Mesenchymal stem cell (in vitro differentiated cells and primary cell): ENCODE results near the gene EEF2K.

Experiments used
- DNase-seq: peaks from one replicate; pipeline ENCODE4 v3.0.0-alpha.2; 2013
- H2AFZ ChIP-seq: one replicate; pipeline ENCODE4 v1.6.1; 2013; ENCODE audit warnings: low read depth, mild to moderate bottlenecking, control low read depth, inconsistent platforms, low read length, moderate library complexity
- H2AK5ac ChIP-seq: 2 replicates; pipeline ENCODE4 v1.6.1; 2013; ENCODE audit warnings: low read length, moderate library complexity, mild to moderate bottlenecking, inconsistent platforms; ENCODE audit not compliant: severe bottlenecking
- H2BK120ac ChIP-seq: one replicate; pipeline ENCODE4 v1.6.1; 2013; ENCODE audit warnings: low read depth, mild to moderate bottlenecking, inconsistent platforms, low read length, moderate library complexity
- H2BK12ac ChIP-seq, 2 experiments: one replicate each; pipeline ENCODE4 v1.6.1; 2013; ENCODE audit warnings: inconsistent platforms in 2 of 2, low read length in 2 of 2, mild to moderate bottlenecking in 2 of 2, moderate library complexity in 2 of 2, control low read depth in 1 of 2
- H2BK15ac ChIP-seq: one replicate; pipeline ENCODE4 v1.6.1; 2013; ENCODE audit warnings: mild to moderate bottlenecking, low read depth, inconsistent platforms; ENCODE audit not compliant: poor library complexity, severe bottlenecking
- H2BK5ac ChIP-seq: 2 replicates; pipeline ENCODE4 v1.6.1; 2013; ENCODE audit warnings: low read depth, mild to moderate bottlenecking, low read length, control low read depth, inconsistent platforms; ENCODE audit not compliant: poor library complexity, severe bottlenecking
- H3K14ac ChIP-seq, 2 experiments: one replicate each; pipeline ENCODE4 v1.6.1; 2013; ENCODE audit warnings: inconsistent platforms in 2 of 2, low read length in 2 of 2, control low read depth in 1 of 2, mild to moderate bottlenecking in 1 of 2, moderate library complexity in 1 of 2
- H3K18ac ChIP-seq, 2 experiments: one replicate each; pipeline ENCODE4 v1.6.1; 2013; ENCODE audit warnings: inconsistent platforms in 2 of 2, low read length in 2 of 2, control low read depth in 1 of 2, low read depth in 1 of 2, mild to moderate bottlenecking in 1 of 2
- H3K23ac ChIP-seq, 2 experiments: one replicate each; pipeline ENCODE4 v1.6.1; 2013; ENCODE audit warnings: inconsistent platforms in 2 of 2, low read length in 2 of 2, mild to moderate bottlenecking in 2 of 2, moderate library complexity in 2 of 2, control low read depth in 1 of 2
- H3K27ac ChIP-seq: 2 replicates; pipeline ENCODE4 v1.5.1; 2013; ENCODE audit warnings: mild to moderate bottlenecking, moderate library complexity, low read length, control low read depth, inconsistent platforms; ENCODE audit not compliant: poor library complexity, severe bottlenecking
- H3K27me3 ChIP-seq, 2 experiments: 2 replicates each; pipeline versions ENCODE4 v1.6.1 to v1.7.0; 2013; ENCODE audit warnings: low read length in 2 of 2, mild to moderate bottlenecking in 2 of 2, moderate library complexity in 2 of 2, control low read depth in 1 of 2, inconsistent platforms in 1 of 2; ENCODE audit not compliant: control insufficient read depth in 1 of 2, insufficient read depth in 1 of 2
- H3K36me3 ChIP-seq, 2 experiments: 2 replicates each; pipeline versions ENCODE4 v1.6.1 to v1.7.0; 2013; ENCODE audit warnings: low read length in 2 of 2, control low read depth in 1 of 2, inconsistent platforms in 1 of 2, low read depth in 1 of 2, mild to moderate bottlenecking in 1 of 2; ENCODE audit not compliant: insufficient read depth in 2 of 2, control insufficient read depth in 1 of 2
- H3K4ac ChIP-seq, 2 experiments: one replicate each; pipeline ENCODE4 v1.6.1; 2013; ENCODE audit warnings: inconsistent platforms in 2 of 2, low read length in 2 of 2, mild to moderate bottlenecking in 2 of 2, moderate library complexity in 2 of 2, control low read depth in 1 of 2, low read depth in 1 of 2
- H3K4me1 ChIP-seq: 2 replicates; pipeline ENCODE4 v1.6.1; 2013; ENCODE audit warnings: low read depth, low read length, control low read depth; ENCODE audit not compliant: control insufficient read depth, insufficient read depth
- H3K4me2 ChIP-seq: 2 replicates; pipeline ENCODE4 v1.6.1; 2013; ENCODE audit warnings: low read length, mild to moderate bottlenecking, inconsistent platforms; ENCODE audit not compliant: poor library complexity, severe bottlenecking
- H3K4me3 ChIP-seq, 2 experiments: 2 replicates each; pipeline versions ENCODE4 v1.5.1 to v1.7.0; 2013; ENCODE audit warnings: low read length in 2 of 2, mild to moderate bottlenecking in 2 of 2, control low read depth in 1 of 2, low read depth in 1 of 2; ENCODE audit not compliant: insufficient read depth in 1 of 2
- H3K79me1 ChIP-seq: replicated peaks from 2 replicates; pipeline ENCODE4 v1.6.1; 2013; ENCODE audit warnings: mild to moderate bottlenecking, control low read depth, low read length, inconsistent platforms; ENCODE audit not compliant: poor library complexity, severe bottlenecking
- H3K9ac ChIP-seq: 2 replicates; pipeline ENCODE4 v1.7.0; 2013; ENCODE audit warnings: mild to moderate bottlenecking, low read length, moderate library complexity
- H3K9me3 ChIP-seq: 2 replicates; pipeline ENCODE4 v1.7.0; 2013; ENCODE audit warnings: mild to moderate bottlenecking, low read length; ENCODE audit not compliant: control insufficient read depth
- H4K8ac ChIP-seq: one replicate; pipeline ENCODE4 v1.6.1; 2013; ENCODE audit warnings: inconsistent platforms, mild to moderate bottlenecking, low read length, moderate library complexity
- H4K91ac ChIP-seq: one replicate; pipeline ENCODE4 v1.6.1; 2013; ENCODE audit warnings: mild to moderate bottlenecking, low read length, inconsistent platforms
- WGBS: methylation state at CpG from one replicate; pipeline ENCODE4 v1.1.7; 2013; ENCODE audit warnings: mixed read lengths; 5-methylcytosine and 5-hydroxymethylcytosine counted together

EEF2K gene

GRCh38 chr16:22229889-22230288 lies 23.8 kb downstream of the EEF2K start:
- Histone ChIP-seq H3K9ac (no peak overlapping the region), H3K4me1 (peaks cover 4% of the 10 kb centered on the region), H2BK15ac (no peak overlapping the region), H3K4me2 (no peak overlapping the region), H3K23ac (no peak overlapping the region), H3K27ac (no peak overlapping the region), H3K36me3 (peaks cover 34 to 63% of the 10 kb centered on the region in 2 experiments), H3K4ac (no peak overlapping the region), H4K8ac (peak overlapping the region; percentile 23), H2AFZ (no peak overlapping the region), H2BK12ac (no peak overlapping the region), H3K79me1 (peaks cover 29% of the 10 kb centered on the region), H4K91ac (no peak overlapping the region), H2BK5ac (no peak overlapping the region), H3K4me3 (no peak overlapping the region), H2AK5ac (no peak overlapping the region), H3K14ac (no peak overlapping the region), H3K9me3 (no peaks in the 10 kb centered on the region), H2BK120ac (no peak overlapping the region), H3K18ac (no peak overlapping the region), H3K27me3 (no peaks in the 10 kb centered on the region)
- DNase-seq = no peak
- 25% methylated on average over 7 of the region's 7 CpGs for WGBS

GRCh38 chr16:22232277-22233036 lies 26.4 kb downstream of the EEF2K start:
- Histone ChIP-seq H3K79me1 (peaks cover 19% of the 10 kb centered on the region), H3K23ac (no peak overlapping the region), H3K27ac (no peak overlapping the region), H2AFZ (no peak overlapping the region), H3K4ac (no peak overlapping the region), H3K4me2 (no peak overlapping the region), H2BK120ac (no peak overlapping the region), H4K91ac (no peak overlapping the region), H3K9me3 (no peaks in the 10 kb centered on the region), H2BK15ac (no peak overlapping the region), H3K4me1 (peaks cover 2% of the 10 kb centered on the region), H3K9ac (no peak overlapping the region), H2BK5ac (no peak overlapping the region), H2BK12ac (no peak overlapping the region), H3K14ac (no peak overlapping the region), H4K8ac (peak overlapping the region; percentile 0), H2AK5ac (no peak overlapping the region), H3K18ac (no peak overlapping the region), H3K4me3 (no peak overlapping the region), H3K27me3 (no peaks in the 10 kb centered on the region), H3K36me3 (peaks cover 24 to 50% of the 10 kb centered on the region in 2 experiments)
- WGBS = 84% methylated on average over 14 of the region's 14 CpGs
- peak; percentile 26 for DNase-seq

- 90% methylated on average over 6 of the region's 6 CpGs for WGBS
These were observed 26.9 kb downstream of the EEF2K start for GRCh38 chr16:22233037-22233372.

GRCh38 chr16:22235839-22236745 lies 30.0 kb downstream of the EEF2K start:
- peaks cover 2% of the 10 kb centered on the region for H3K4me1 ChIP-seq
- H3K14ac ChIP-seq = no peak overlapping the region
- peaks cover 24 to 31% of the 10 kb centered on the region in 2 experiments for H3K36me3 ChIP-seq
- no peak overlapping the region for H3K4me2 ChIP-seq
- 85% methylated on average over 6 of the region's 9 CpGs for WGBS
- H3K27me3 ChIP-seq = no peaks in the 10 kb centered on the region
- H2BK120ac ChIP-seq = no peak overlapping the region
- no peak overlapping the region for H3K27ac ChIP-seq
- H2BK15ac ChIP-seq = no peak overlapping the region
- H2BK12ac ChIP-seq = no peak overlapping the region
- no peak overlapping the region for H2BK5ac ChIP-seq
- no peaks in the 10 kb centered on the region for H3K9me3 ChIP-seq
- H3K9ac ChIP-seq = no peak overlapping the region
- no peak overlapping the region for H4K8ac ChIP-seq
- H3K4ac ChIP-seq = no peak overlapping the region
- H3K79me1 ChIP-seq = peaks cover 23% of the 10 kb centered on the region
- no peak overlapping the region for H4K91ac ChIP-seq
- H2AFZ ChIP-seq = no peak overlapping the region
- no peak for DNase-seq
- no peak overlapping the region for H2AK5ac ChIP-seq
- no peak overlapping the region for H3K4me3 ChIP-seq
- no peak overlapping the region for H3K18ac ChIP-seq
- no peak overlapping the region for H3K23ac ChIP-seq

More at GRCh38 chr16:22233037-22233372, 26.9 kb downstream of the EEF2K start:
- no peak overlapping the region for H3K4me3 ChIP-seq
- peaks cover 26 to 51% of the 10 kb centered on the region in 2 experiments for H3K36me3 ChIP-seq
- no peak overlapping the region for H2BK5ac ChIP-seq
- H3K4ac ChIP-seq = no peak overlapping the region
- H2BK15ac ChIP-seq = no peak overlapping the region
- no peaks in the 10 kb centered on the region for H3K9me3 ChIP-seq
- no peak overlapping the region for H3K4me2 ChIP-seq
- no peak for DNase-seq
- H3K9ac ChIP-seq = no peak overlapping the region
- H4K91ac ChIP-seq = no peak overlapping the region
- H4K8ac ChIP-seq = no peak overlapping the region
- no peak overlapping the region for H3K18ac ChIP-seq
- no peak overlapping the region for H3K27ac ChIP-seq
- no peak overlapping the region for H2BK120ac ChIP-seq
- no peak overlapping the region for H2AK5ac ChIP-seq
- H2BK12ac ChIP-seq = no peak overlapping the region
- H3K79me1 ChIP-seq = peaks cover 19% of the 10 kb centered on the region
- peaks cover 2% of the 10 kb centered on the region for H3K4me1 ChIP-seq
- no peaks in the 10 kb centered on the region for H3K27me3 ChIP-seq
- no peak overlapping the region for H3K23ac ChIP-seq
- no peak overlapping the region for H3K14ac ChIP-seq
- H2AFZ ChIP-seq = no peak overlapping the region
